ENCODE data around the gene TNFSF9. TPM values are rescaled to one million over a fixed set of nuclear protein-coding genes. Genes with fewer than 3 reads are reported as not detected.
"Not testable (repeated sequence)": the region's sequence is repeated elsewhere in the genome, so short reads cannot be mapped to it uniquely, and the experiment has no call there.

TNFSF9 gene
- total RNA-seq, 2 experiments from 2014 or later = 3.0 to 3.1 TPM

- intact Hi-C loops (cut with micrococcal nuclease) = no loop called here
- Mint-ChIP-seq H3K9me3 (no peaks in the 10 kb centered on the region), H3K27me3 (peaks cover 4% of the 10 kb centered on the region), H3K4me3 (no peak overlapping the region), H3K27ac (no peak overlapping the region), H3K4me1 (ENCODE audit: low read depth) (peaks cover 14% of the 10 kb centered on the region), H3K36me3 (ENCODE audit: low read depth) (no peaks in the 10 kb centered on the region)
- POLR2A ChIA-PET = interaction anchor here (0.7 kb wide), 1 partner anchor 16 kb away, joined by 4 read pairs; no protein-coding TSS in a partner anchor
- peak; percentile 52 for TF ChIP-seq CTCF (IDR thresholded peaks at IDR 0.05)
- DNase-seq = no peak
- CTCF ChIA-PET = no interaction called here
- no peak for ATAC-seq
Measured at GRCh38 chr19:6556043-6556449, 25.2 kb downstream of the TNFSF9 start.

DNA sequence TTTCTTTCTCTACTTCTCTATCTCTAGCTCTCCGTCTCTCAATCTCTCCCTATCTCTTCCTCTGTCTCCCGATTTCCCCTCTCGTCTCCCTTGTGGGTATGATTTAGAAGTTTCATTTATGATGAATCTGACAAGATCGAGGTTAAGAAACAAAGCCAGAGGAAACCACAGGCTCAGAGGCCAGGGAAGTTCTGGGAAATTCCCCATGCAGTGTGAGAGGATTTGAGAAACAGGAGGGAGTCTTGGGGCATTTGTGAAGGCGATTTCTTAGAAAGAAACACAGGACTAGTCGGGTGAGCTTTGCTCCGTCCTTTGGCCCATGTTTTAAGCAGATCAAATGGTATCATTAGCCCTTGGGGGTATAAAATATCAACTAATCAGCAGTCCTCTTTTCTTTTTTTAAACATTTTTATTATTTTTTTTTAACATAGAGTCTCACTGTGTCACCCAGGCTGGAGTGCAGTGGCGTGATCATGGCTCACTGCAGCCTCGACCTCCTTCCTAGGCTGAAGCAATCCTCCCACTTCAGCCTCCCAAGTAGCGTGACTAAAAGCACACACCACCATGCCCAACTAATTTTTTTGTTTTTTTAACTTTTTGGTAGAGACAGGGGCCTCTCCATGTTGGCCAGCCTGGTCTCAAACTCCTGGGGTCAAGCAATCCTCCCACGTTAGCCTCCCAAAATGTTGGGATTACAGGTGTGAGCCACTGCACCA is 25.8 kb downstream of the TNFSF9 start:
- Mint-ChIP-seq H3K9me3 (no peaks in the 10 kb centered on the region), H3K4me3 (no peak overlapping the region), H3K27ac (no peak overlapping the region), H3K36me3 (ENCODE audit: low read depth) (no peaks in the 10 kb centered on the region), H3K4me1 (ENCODE audit: low read depth) (peaks cover 14% of the 10 kb centered on the region), H3K27me3 (peaks cover 5% of the 10 kb centered on the region)
- intact Hi-C loops (cut with micrococcal nuclease) = no loop called here
- ATAC-seq = no peak
- ChIA-PET POLR2A (interaction anchor here (0.7 kb wide), 1 partner anchor 17 kb away, joined by 4 read pairs; no protein-coding TSS in a partner anchor), CTCF (no interaction called here)
- DNase-seq = peak; percentile 34
- TF ChIP-seq CTCF (IDR thresholded peaks at IDR 0.05) = peak; percentile 12

GRCh38 chr19:6562437-6562836 is 31.6 kb downstream of the TNFSF9 start:
- H3K36me3 Mint-ChIP-seq (ENCODE audit: low read depth); DNase-seq; H3K27ac Mint-ChIP-seq; POLR2A ChIA-PET; H3K4me1 Mint-ChIP-seq (ENCODE audit: low read depth); intact Hi-C loops (cut with micrococcal nuclease); ATAC-seq; H3K9me3 Mint-ChIP-seq; H3K4me3 Mint-ChIP-seq: not testable (repeated sequence)
- H3K27me3 Mint-ChIP-seq = peaks cover 19% of the 10 kb centered on the region
- CTCF ChIA-PET = interaction anchor here (1.1 kb wide), 1 partner anchor 10 kb away, joined by 4 read pairs; no protein-coding TSS in a partner anchor

- DNase-seq (peak; percentile 13), ATAC-seq (no peak)
- intact Hi-C loops (cut with micrococcal nuclease) = no loop called here
- H3K27ac Mint-ChIP-seq = no peak overlapping the region
- no peak overlapping the region for H3K4me3 Mint-ChIP-seq
- ChIA-PET POLR2A (no interaction called here), CTCF (no interaction called here)
- H3K27me3 Mint-ChIP-seq = peaks cover 15% of the 10 kb centered on the region
- H3K9me3 Mint-ChIP-seq = peaks cover 8% of the 10 kb centered on the region
- TF ChIP-seq CTCF (IDR thresholded peaks at IDR 0.05) = no peak
- no peaks in the 10 kb centered on the region for H3K4me1 Mint-ChIP-seq (ENCODE audit: low read depth)
- no peaks in the 10 kb centered on the region for H3K36me3 Mint-ChIP-seq (ENCODE audit: low read depth)
Measured at GRCh38 chr19:6564393-6564792, 33.6 kb downstream of the TNFSF9 start.

GRCh38 chr19:6566727-6567126 is 35.9 kb downstream of the TNFSF9 start:
- H3K9me3 Mint-ChIP-seq = peaks cover 10% of the 10 kb centered on the region
- H3K4me1 Mint-ChIP-seq (ENCODE audit: low read depth); H3K36me3 Mint-ChIP-seq (ENCODE audit: low read depth); CTCF ChIA-PET; DNase-seq; POLR2A ChIA-PET; H3K27ac Mint-ChIP-seq; ATAC-seq; intact Hi-C loops (cut with micrococcal nuclease); H3K4me3 Mint-ChIP-seq: not testable (repeated sequence)
- peaks cover 17% of the 10 kb centered on the region for H3K27me3 Mint-ChIP-seq

GRCh38 chr19:6568010-6568526 is 37.2 kb downstream of the TNFSF9 start:
- intact Hi-C loops (cut with micrococcal nuclease) = no loop called here

More at GRCh38 chr19:6568010-6568526, 37.2 kb downstream of the TNFSF9 start:
- Mint-ChIP-seq H3K9me3 (peaks cover 10% of the 10 kb centered on the region), H3K27ac (no peak overlapping the region), H3K27me3 (peaks cover 9% of the 10 kb centered on the region), H3K36me3 (ENCODE audit: low read depth) (no peaks in the 10 kb centered on the region), H3K4me3 (no peak overlapping the region), H3K4me1 (ENCODE audit: low read depth) (no peaks in the 10 kb centered on the region)
- ChIA-PET POLR2A (no interaction called here), CTCF (interaction anchor here (1.0 to 1.4 kb wide), 4 partner anchors 15 to 65 kb away, joined by 3 to 5 read pairs (median 4); no protein-coding TSS in a partner anchor)
- no peak for DNase-seq
- TF ChIP-seq CTCF (IDR thresholded peaks at IDR 0.05) = no peak
- no peak for ATAC-seq
